Uterus (tissue), 2 donors: Measurements from ENCODE around the gene ZBTB12.

ENCODE experiments used
- POLR2A ChIP-seq, 2 donors: fragments of 450-650 bp; IDR thresholded peaks; one replicate each; pipeline ENCODE4 v1.6.1; 2016; ENCODE audit warnings: antibody characterized with exemption in 2 of 2, mild to moderate bottlenecking in 1 of 2, moderate library complexity in 1 of 2
- TF ChIP-seq, protein P1 (sequence below), 4 experiments: fragments of 200-600 bp in 2 of 4; fragments of 450-650 bp in 2 of 4; sonication (generic) in 2 of 4; IDR thresholded peaks; one replicate each; pipeline ENCODE4 v1.5.1; 2016 to 2019; ENCODE audit warnings: antibody characterized with exemption in 4 of 4, mild to moderate bottlenecking in 2 of 4, moderate library complexity in 1 of 4

DNA sequence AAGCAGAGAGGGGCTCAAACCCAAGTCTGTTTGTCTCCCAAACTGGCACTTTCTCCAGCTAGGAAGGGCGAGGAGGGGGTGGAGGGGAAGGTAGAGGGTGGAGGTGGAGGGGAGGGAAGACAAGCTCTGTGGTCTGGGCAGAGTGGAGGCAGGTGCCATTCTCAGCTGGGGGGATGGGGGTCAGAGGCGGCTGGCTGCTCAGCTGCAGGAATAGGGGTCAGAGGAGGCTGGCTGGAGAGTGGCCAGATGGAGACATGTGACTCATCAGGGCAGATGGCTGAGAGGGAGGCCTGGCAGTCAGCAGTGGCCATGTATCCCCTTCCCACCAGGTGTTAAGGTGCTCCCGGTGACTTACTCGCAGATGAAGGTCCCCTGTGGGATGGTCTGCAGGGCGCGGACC, 19.5 kb downstream of the ZBTB12 start:
- TF ChIP-seq POLR2A (IDR thresholded peaks at IDR 0.05), result no peak
- TF ChIP-seq, protein P1, sequence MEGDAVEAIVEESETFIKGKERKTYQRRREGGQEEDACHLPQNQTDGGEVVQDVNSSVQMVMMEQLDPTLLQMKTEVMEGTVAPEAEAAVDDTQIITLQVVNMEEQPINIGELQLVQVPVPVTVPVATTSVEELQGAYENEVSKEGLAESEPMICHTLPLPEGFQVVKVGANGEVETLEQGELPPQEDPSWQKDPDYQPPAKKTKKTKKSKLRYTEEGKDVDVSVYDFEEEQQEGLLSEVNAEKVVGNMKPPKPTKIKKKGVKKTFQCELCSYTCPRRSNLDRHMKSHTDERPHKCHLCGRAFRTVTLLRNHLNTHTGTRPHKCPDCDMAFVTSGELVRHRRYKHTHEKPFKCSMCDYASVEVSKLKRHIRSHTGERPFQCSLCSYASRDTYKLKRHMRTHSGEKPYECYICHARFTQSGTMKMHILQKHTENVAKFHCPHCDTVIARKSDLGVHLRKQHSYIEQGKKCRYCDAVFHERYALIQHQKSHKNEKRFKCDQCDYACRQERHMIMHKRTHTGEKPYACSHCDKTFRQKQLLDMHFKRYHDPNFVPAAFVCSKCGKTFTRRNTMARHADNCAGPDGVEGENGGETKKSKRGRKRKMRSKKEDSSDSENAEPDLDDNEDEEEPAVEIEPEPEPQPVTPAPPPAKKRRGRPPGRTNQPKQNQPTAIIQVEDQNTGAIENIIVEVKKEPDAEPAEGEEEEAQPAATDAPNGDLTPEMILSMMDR (IDR thresholded peaks at IDR 0.05), result no peak
